ENCODE results near the gene RAB17.

RAB17 gene

GRCh38 chr2:237565974-237566373, 24.6 kb downstream of the RAB17 start:
- in situ Hi-C loops (cut with HindIII; ENCODE audit: low sequenced_read_pairs), result no loop called here

GRCh38 chr2:237564526-237565131, 25.9 kb downstream of the RAB17 start:
- in situ Hi-C loops (cut with HindIII; ENCODE audit: low sequenced_read_pairs), result loop anchor here (5.0 kb wide), 3 partner anchors 72 to 422 kb away; partner anchors contain the start of gene COL6A3

GRCh38 chr2:237563816-237564215, 26.7 kb downstream of the RAB17 start:
- in situ Hi-C loops (cut with HindIII; ENCODE audit: low sequenced_read_pairs), result loop anchor here (5.0 kb wide), 3 partner anchors 72 to 422 kb away; partner anchors contain the start of gene COL6A3

- in situ Hi-C loops (cut with HindIII; ENCODE audit: low sequenced_read_pairs), result loop anchor here (5.0 kb wide), 3 partner anchors 69 to 419 kb away; partner anchors contain the start of gene COL6A3
Measured at GRCh38 chr2:237561221-237561620, 29.3 kb downstream of the RAB17 start.

- in situ Hi-C loops (cut with HindIII; ENCODE audit: low sequenced_read_pairs), result no loop called here
Measured at GRCh38 chr2:237558961-237559641, 31.4 kb downstream of the RAB17 start.

GRCh38 chr2:237557633-237558015, 32.9 kb downstream of the RAB17 start:
- in situ Hi-C loops (cut with HindIII; ENCODE audit: low sequenced_read_pairs), result no loop called here

- in situ Hi-C loops (cut with HindIII; ENCODE audit: low sequenced_read_pairs), result no loop called here
Measured at GRCh38 chr2:237556773-237557632, 33.5 kb downstream of the RAB17 start.

- in situ Hi-C loops (cut with HindIII; ENCODE audit: low sequenced_read_pairs), result no loop called here
Measured at GRCh38 chr2:237555560-237555959, 35.0 kb downstream of the RAB17 start.

GRCh38 chr2:237553948-237554347, 36.6 kb downstream of the RAB17 start:
- in situ Hi-C loops (cut with HindIII; ENCODE audit: low sequenced_read_pairs), result no loop called here

GRCh38 chr2:237552908-237553307, 37.6 kb downstream of the RAB17 start:
- in situ Hi-C loops (cut with HindIII; ENCODE audit: low sequenced_read_pairs), result no loop called here

GRCh38 chr2:237551071-237551574, 39.4 kb downstream of the RAB17 start:
- in situ Hi-C loops (cut with HindIII; ENCODE audit: low sequenced_read_pairs), result no loop called here

- in situ Hi-C loops (cut with HindIII; ENCODE audit: low sequenced_read_pairs), result no loop called here
Measured at GRCh38 chr2:237549643-237550415, 40.7 kb downstream of the RAB17 start.

- in situ Hi-C loops (cut with HindIII; ENCODE audit: low sequenced_read_pairs), result no loop called here
Measured at GRCh38 chr2:237549216-237549615, 41.3 kb downstream of the RAB17 start.

GRCh38 chr2:237547841-237548416, 42.6 kb downstream of the RAB17 start:
- in situ Hi-C loops (cut with HindIII; ENCODE audit: low sequenced_read_pairs), result no loop called here

GRCh38 chr2:237546876-237547395, 43.6 kb downstream of the RAB17 start:
- in situ Hi-C loops (cut with HindIII; ENCODE audit: low sequenced_read_pairs), result no loop called here

- in situ Hi-C loops (cut with HindIII; ENCODE audit: low sequenced_read_pairs), result no loop called here
Measured at GRCh38 chr2:237546040-237546875, 44.3 kb downstream of the RAB17 start.

- in situ Hi-C loops (cut with HindIII; ENCODE audit: low sequenced_read_pairs), result no loop called here
Measured at GRCh38 chr2:237542001-237542704, 48.4 kb downstream of the RAB17 start.

GRCh38 chr2:237541243-237541642, 49.3 kb downstream of the RAB17 start:
- in situ Hi-C loops (cut with HindIII; ENCODE audit: low sequenced_read_pairs), result no loop called here

Measured in endothelial cell of hepatic sinusoid (primary cell).